HG02938 (cell line): ENCODE data around the gene LZTS3.
A peak's percentile ranks its signal among the peaks of the same experiment; 100 is the strongest.
"Not testable (repeated sequence)": the region's sequence is repeated elsewhere in the genome, so short reads cannot be mapped to it uniquely, and the experiment has no call there.

ENCODE experiments used
- ATAC-seq: cut with Tn5 transposase; IDR thresholded peaks from one replicate; pipeline ENCODE4 v1.9.1; 2021; ENCODE audit warnings: mild to moderate bottlenecking, moderate library complexity; ENCODE audit not compliant: unreplicated experiment

Gene LZTS3

GRCh38 chr20:3168079-3168828 lies 5.1 kb downstream of the LZTS3 start:
- no peak for ATAC-seq

- ATAC-seq = no peak
Observed at GRCh38 chr20:3167738-3168078, 5.6 kb downstream of the LZTS3 start.

- no peak for ATAC-seq
Observed at GRCh38 chr20:3166913-3167342, 6.4 kb downstream of the LZTS3 start.

GRCh38 chr20:3166338-3166912 lies 6.9 kb downstream of the LZTS3 start:
- no peak for ATAC-seq

- ATAC-seq = no peak
Observed at GRCh38 chr20:3165473-3166337, 7.6 kb downstream of the LZTS3 start.

GRCh38 chr20:3164763-3165410 lies 8.5 kb downstream of the LZTS3 start:
- no peak for ATAC-seq

- ATAC-seq = no peak
Observed at GRCh38 chr20:3164043-3164762, 9.1 kb downstream of the LZTS3 start.

GRCh38 chr20:3163099-3164042 lies 10.0 kb downstream of the LZTS3 start:
- no peak for ATAC-seq

GRCh38 chr20:3162080-3162611 lies 11.2 kb downstream of the LZTS3 start:
- no peak for ATAC-seq

GRCh38 chr20:3161316-3162079 lies 11.9 kb downstream of the LZTS3 start:
- ATAC-seq = no peak

GRCh38 chr20:3160418-3160817 lies 12.9 kb downstream of the LZTS3 start:
- no peak for ATAC-seq

- ATAC-seq = no peak
Observed at GRCh38 chr20:3158968-3159431, 14.3 kb downstream of the LZTS3 start.

GRCh38 chr20:3157817-3158216 lies 15.5 kb downstream of the LZTS3 start:
- no peak for ATAC-seq

- ATAC-seq = peak; percentile 68
Observed at GRCh38 chr20:3156811-3157619, 16.3 kb downstream of the LZTS3 start.

GRCh38 chr20:3152057-3152644 lies 21.2 kb downstream of the LZTS3 start:
- ATAC-seq = not testable (repeated sequence)

GRCh38 chr20:3150908-3151307 lies 22.4 kb downstream of the LZTS3 start:
- no peak for ATAC-seq

GRCh38 chr20:3146732-3147341 lies 26.5 kb downstream of the LZTS3 start:
- no peak for ATAC-seq
